Bronchial epithelial cell (primary cell): ENCODE results near the gene CDC25B. TPM values are rescaled to one million over a fixed set of nuclear protein-coding genes. Genes with fewer than 3 reads are reported as not detected.

Source experiments
- DNase-seq: peaks from one replicate; pipeline ENCODE4 v3.0.0-alpha.2; 2010; ENCODE audit warnings: low read depth
- FAIRE-seq: peaks from 2 replicates; lab custom pipeline; 2011; peaks lifted over from hg19 to GRCh38; lab: Jason Lieb, UNC
- H3K27me3 ChIP-seq: 2 replicates; pipeline ENCODE4 v1.5.1; 2011; ENCODE audit warnings: low read length; ENCODE audit not compliant: control insufficient read depth, insufficient read depth
- H3K36me3 ChIP-seq: 2 replicates; pipeline ENCODE4 v1.5.1; 2011; ENCODE audit warnings: low read length; ENCODE audit not compliant: control insufficient read depth, insufficient read depth
- H3K4me3 ChIP-seq: 2 replicates; pipeline ENCODE4 v1.5.1; 2011; ENCODE audit warnings: mild to moderate bottlenecking, low read depth, low read length, control low read depth
- total RNA-seq: library from RNA; depleted of rRNA; stranded (reverse); fragments of >200 nt; gene quantifications from 2 replicates; pipeline ENCODE4 v1.2.1, GENCODE V29; 2014
- TF ChIP-seq, protein P1 (sequence below): IDR thresholded peaks from 2 replicates; pipeline ENCODE4 v1.5.1; 2011; ENCODE audit warnings: mild to moderate bottlenecking, moderate library complexity, low read length, control low read depth, inconsistent platforms; ENCODE audit not compliant: insufficient read depth, severe bottlenecking

Gene CDC25B
- total RNA-seq, 1 donor from 2014 or later: 17.9 TPM

DNA sequence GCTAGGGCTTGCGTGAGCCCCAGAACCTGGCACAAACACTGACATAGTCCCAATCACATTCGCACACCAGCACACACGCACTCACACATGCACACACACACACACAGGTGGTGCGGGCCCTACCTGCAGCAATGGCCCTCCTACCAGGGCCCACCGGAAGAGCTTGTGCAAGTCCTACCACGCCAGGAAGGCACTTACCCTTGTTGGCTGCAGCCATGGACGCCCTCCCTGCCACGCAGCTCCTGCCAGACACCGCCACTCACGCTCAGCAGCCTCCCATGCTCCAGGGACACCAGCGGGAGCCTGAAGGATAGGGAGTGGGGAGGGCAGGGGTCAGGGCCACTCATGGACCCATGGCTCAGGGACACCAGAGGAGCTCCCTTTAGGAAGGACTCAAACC, 36.2 kb upstream of the CDC25B start:
- Histone ChIP-seq H3K4me3 (no peak overlapping the region), H3K36me3 (peaks cover 3% of the 10 kb centered on the region), H3K27me3 (no peaks in the 10 kb centered on the region)
- no peak for FAIRE-seq
- DNase-seq: no peak
- TF ChIP-seq, protein P1, sequence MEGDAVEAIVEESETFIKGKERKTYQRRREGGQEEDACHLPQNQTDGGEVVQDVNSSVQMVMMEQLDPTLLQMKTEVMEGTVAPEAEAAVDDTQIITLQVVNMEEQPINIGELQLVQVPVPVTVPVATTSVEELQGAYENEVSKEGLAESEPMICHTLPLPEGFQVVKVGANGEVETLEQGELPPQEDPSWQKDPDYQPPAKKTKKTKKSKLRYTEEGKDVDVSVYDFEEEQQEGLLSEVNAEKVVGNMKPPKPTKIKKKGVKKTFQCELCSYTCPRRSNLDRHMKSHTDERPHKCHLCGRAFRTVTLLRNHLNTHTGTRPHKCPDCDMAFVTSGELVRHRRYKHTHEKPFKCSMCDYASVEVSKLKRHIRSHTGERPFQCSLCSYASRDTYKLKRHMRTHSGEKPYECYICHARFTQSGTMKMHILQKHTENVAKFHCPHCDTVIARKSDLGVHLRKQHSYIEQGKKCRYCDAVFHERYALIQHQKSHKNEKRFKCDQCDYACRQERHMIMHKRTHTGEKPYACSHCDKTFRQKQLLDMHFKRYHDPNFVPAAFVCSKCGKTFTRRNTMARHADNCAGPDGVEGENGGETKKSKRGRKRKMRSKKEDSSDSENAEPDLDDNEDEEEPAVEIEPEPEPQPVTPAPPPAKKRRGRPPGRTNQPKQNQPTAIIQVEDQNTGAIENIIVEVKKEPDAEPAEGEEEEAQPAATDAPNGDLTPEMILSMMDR: no peak

DNA sequence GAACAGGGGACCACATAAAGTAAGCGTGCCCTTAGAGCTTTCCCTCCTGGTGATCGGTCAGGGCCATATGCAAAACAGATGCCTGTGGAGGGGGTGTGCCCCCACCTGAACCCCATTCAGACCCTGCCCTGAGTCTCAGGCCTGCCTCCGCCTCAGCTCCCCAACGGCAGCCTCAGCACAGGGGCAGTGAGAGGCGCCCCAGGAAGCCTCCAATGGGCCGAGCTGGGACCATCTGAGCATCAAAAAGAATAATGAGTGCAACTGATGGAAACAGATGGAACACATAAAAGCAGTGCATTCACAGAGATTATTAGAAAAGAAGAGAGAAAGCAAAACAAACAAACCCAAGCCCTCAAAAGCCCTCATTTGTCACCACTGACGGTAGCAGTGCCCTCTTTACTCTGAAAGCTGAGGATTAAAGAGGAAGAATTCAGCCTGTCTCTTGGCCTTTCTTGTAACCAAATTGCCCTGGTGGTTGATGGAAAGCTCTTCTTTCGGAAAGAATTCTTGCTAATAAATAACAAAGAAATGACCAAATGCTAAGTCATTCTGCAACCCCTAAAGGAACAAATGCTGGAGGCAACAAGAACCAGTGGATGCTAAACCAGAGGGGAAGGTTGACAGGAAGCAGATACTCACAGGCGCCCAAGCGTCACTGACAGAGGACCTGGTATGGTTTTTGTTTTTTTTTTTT, 35.3 kb upstream of the CDC25B start:
- FAIRE-seq: no peak
- DNase-seq: no peak
- TF ChIP-seq, protein P1: no peak
- peaks cover 3% of the 10 kb centered on the region for H3K36me3 ChIP-seq
- H3K4me3 ChIP-seq: no peak overlapping the region
- H3K27me3 ChIP-seq: no peaks in the 10 kb centered on the region

- TF ChIP-seq, protein P1: no peak
- DNase-seq: no peak
- no peak for FAIRE-seq
- Histone ChIP-seq H3K36me3 (no peaks in the 10 kb centered on the region), H3K27me3 (no peaks in the 10 kb centered on the region), H3K4me3 (no peak overlapping the region)
Observed at GRCh38 chr20:3763671-3764601, 32.2 kb upstream of the CDC25B start.

GRCh38 chr20:3764659-3765058, 31.5 kb upstream of the CDC25B start:
- DNase-seq: no peak
- Histone ChIP-seq H3K27me3 (no peaks in the 10 kb centered on the region), H3K36me3 (no peaks in the 10 kb centered on the region), H3K4me3 (no peak overlapping the region)
- FAIRE-seq: no peak
- TF ChIP-seq, protein P1: no peak

GRCh38 chr20:3765171-3765882, 30.8 kb upstream of the CDC25B start:
- DNase-seq (no peak), FAIRE-seq (no peak)
- TF ChIP-seq, protein P1: no peak
- no peak overlapping the region for H3K4me3 ChIP-seq
- no peaks in the 10 kb centered on the region for H3K36me3 ChIP-seq
- H3K27me3 ChIP-seq: no peaks in the 10 kb centered on the region
